Measurements from ENCODE around the gene CKAP5.
"Not testable (repeated sequence)": the region's sequence is repeated elsewhere in the genome, so short reads cannot be mapped to it uniquely, and the experiment has no call there.

The CKAP5 gene

DNA sequence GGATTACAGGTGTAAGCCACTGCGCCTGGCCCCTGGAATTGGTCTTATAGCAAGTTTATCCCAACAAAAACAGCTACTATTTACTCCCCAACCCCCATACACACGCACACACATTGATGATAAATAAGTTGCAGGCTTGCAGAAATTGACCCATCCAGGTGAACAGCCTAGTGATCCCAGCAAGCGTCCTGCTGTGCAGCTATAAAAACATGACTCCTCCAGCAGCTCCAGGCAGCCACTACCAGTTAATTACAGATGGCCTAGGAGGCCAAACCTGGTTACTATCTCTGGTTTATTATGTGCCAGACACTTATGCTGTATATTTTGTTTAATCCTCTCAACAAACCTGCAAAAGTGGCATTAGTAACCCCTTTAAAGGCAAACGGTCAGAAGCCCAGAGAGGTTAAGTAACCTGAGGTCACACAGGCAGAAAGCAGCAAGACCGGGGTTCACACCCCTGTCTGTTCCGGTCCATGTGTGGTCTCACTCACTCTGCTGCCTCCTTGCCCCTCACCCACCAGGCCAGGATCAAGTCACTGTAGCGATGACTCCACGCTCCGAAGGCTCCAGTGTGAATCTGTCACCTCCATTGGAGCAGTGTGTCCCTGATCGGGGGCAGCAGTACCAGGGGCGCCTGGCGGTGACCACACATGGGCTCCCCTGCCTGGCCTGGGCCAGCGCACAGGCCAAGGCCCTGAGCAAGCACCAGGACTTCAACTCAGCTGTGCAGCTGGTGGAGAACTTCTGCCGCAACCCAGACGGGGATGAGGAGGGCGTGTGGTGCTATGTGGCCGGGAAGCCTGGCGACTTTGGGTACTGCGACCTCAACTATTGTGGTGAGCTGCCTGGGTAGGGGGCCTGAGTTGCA, 120.5 kb downstream of the CKAP5 start:
- no peak for DNase-seq

DNA sequence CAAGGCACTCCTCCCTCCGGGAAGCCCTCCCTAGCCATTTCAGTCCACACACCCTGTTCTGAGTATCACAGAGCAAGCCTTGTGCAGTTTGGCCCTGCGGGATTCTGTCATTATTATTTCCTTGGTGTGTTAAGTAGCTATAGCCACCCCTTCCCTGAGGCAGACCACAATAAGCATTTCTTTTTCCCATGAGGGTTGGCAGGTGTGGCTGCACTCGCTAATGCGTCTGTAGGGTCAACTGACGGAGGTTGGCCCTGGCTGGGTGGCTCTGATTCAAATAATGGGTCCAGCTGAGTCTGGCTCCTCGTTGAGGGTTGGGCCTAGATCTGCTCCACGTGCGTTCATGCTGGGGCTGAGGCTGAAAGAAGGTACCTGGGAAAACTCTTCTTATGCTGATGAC, 122.0 kb downstream of the CKAP5 start:
- DNase-seq: no peak

DNA sequence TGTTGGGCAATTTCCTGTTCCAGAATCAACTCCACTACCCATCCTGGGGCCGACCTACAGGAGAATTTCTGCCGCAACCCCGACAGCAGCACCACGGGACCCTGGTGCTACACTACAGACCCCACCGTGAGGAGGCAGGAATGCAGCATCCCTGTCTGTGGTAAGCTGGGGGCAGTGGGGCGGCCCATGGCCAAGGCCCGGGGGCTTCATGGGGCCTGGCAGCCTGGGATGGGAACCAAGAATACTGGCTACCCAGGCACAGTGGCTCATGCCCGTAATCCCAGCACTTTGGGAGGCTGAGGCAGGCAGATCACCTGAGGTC, 122.8 kb downstream of the CKAP5 start:
- DNase-seq: no peak

DNA sequence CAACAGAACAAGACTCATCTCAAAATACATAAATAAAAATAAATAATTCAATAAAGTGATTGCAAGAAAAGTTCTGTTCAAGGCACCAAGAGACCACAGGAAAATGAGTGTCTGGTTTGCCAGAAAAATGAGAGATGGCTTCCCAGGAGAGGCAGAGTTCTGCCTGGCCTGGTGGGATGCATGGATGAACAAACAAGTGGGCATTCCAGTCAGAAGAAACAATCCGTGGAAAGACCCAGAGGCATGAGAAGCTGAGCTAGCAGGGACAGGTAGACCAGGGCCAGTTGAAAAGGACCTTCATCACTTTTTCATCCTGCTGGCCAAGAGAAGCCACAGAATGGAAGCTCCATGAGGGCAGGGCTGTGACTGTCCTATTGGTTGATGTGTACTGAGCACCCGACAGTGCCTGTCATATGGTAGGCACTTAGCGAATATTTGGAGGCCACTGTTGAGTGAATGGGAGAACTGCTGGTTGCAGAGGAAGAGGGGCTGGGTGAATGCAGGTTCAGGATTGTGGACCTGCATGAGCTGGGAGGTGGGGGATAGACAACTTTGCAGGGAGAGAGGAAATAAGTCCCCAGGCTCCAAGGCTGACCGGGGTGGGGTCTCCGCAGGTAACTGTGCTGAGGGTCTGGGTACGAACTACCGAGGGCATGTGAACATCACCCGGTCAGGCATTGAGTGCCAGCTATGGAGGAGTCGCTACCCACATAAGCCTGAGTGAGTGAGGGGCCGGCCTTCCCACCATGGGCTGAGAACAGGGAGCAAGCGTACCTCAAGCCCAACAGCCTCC, 123.3 kb downstream of the CKAP5 start:
- peak; percentile 2 for DNase-seq

DNA sequence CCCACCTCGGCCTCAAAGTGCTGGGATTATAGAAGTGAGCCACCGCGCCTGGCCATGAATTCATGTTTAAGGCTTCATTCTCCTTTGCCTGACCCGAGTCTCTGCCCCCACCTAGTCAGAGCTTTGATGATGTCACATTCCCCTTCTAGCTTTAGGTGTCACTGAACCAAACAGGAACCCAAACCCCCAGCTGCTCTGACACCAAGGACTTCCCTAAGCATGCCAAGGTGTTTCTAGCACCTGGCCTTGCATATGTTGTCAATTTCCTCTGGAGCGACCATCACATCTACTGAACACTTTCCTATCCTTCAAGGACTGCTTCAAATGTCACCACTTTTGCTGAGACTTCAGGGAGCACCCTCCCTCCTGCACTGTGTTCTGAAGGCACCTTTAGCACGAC, 124.8 kb downstream of the CKAP5 start:
- no peak for DNase-seq

DNA sequence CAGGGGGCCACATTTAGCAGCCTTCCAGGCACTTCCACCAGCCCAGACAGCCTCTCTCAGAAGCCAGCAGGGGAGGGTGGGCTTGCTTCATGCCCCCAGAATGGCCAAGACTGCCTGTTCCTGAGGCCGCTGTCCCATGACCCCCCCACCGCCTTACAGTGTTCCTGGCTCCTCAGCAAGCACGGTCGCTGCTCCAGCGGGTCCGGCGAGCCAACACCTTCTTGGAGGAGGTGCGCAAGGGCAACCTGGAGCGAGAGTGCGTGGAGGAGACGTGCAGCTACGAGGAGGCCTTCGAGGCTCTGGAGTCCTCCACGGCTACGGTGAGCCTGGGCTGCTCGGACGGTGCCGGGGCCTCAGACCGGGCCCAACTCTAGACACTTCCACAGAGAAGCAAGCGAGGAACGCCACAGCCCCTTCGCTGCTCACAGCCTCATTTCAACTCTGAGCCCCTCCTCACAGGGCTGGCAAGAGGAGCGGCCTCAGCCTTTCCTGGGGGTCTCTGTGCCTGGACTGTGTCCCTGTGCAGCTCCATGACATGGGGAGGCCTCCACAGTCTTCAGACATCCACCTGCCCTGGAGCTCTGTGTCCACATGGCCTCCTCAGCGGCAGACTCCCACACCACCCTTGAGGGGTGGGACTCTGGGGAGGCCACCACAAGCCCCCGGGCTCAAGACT, 126.4 kb downstream of the CKAP5 start:
- no peak for DNase-seq

DNA sequence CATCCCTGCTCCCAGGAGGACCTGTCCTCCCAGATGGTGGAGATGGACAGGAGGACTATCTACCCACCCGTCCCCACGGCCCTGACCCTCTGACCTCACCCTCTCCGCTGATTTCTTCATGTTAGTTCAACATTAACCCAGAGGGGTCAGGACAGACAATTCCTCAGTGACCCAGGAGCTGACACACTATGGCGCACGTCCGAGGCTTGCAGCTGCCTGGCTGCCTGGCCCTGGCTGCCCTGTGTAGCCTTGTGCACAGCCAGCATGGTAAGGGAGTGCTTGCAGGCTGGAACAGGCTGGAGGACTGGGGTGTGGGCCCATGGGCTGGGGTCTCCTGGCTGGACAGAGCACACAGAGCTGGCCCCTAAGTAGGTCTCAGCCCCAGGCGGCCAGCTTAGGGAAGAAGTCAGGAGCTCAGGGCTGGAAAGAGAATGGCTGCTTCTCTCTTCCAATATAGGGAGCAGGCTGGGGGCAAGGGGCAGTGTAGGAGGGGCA, 127.0 kb downstream of the CKAP5 start, which contains the start of gene F2:
Gene F2, plus strand, starts transcription at position 166 of the 495 bp plus-strand sequence. Its CDS starts 23 bp downstream, at position 189.
- DNase-seq: no peak

DNA sequence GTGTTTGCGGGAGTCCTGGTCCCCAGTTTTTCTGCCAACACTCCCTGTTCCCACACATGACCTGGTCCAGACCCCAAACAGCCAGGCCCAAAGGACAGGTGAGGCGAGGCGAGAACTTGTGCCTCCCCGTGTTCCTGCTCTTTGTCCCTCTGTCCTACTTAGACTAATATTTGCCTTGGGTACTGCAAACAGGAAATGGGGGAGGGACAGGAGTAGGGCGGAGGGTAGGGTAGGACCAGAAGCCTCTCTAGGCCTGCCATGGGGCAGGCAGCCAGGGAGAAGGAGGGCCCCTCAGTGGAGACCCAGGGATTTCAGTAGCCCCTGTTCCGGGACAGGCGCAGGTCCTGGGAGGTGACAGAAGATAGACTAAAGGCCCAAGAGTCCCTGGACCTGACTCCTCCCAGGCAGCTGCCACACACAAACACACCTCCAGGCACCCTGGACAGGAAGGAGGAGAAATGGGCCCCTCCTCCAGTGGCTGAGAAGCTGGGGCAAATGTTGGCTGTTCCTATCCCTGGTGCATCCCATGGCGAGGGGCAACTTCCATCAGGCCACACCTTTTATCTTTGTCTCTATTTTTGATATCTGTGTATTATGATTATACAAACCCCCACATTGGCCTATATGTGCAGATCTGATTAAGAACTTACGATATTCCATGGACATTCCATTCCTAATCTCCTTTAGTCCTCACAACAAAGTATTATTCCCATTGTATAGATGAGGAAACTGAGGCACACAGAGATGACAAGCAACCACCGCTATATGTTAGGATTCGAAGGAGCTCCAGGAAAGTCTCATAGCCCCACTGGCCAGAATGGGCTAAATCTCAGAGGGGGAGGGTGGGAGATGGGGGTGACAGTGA, 127.7 kb downstream of the CKAP5 start:
- no peak for DNase-seq

DNA sequence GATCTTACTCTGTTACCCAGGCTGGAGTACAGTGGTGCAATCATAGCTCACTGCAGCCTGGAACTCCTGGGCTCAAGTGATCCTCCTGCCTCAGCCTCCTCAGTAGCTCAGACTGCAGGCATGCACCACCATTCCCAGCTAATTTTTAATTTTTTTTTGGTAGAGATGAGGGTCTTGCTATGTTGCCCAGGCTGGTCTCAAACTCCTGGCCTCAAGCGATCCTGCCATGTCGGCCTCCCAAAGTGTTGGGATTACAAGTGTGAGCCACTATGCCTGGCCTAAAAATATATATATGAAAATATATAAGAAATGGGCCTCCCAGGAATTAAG, 128.3 kb downstream of the CKAP5 start:
- not testable (repeated sequence) for DNase-seq

DNA sequence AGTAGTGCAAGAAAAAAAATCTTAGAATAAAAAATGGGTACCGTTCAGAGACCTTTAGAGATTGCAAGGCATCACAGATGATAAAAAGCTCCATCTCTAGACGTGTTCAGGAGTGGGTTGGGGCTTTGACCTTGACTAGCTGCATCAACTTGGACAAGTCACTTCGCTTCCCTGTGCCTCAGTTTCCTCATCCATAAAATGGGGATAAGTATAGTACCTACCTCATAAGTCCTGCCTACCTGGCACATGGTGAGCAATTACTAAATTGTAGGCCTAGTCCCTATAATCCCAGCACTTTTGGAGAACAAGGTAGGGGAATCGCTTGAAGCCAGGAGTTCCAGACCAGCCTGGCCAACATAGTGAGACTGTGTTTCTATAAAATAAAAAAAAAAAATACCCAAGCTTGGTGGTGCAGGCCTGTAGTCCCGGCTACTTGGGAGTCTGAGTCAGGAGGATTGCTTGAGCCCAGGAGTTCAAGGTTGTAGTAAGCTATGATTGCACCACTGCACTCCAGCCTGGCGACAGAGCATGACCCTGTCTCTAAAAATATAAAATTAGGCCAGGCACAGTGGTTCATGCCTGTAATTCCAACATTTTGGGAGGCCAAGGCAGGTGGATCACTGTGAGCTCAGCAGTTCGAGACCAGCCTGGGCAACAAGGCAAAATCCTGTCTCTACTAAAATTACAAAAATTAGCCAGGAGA, 133.1 kb downstream of the CKAP5 start:
- DNase-seq: no peak

DNA sequence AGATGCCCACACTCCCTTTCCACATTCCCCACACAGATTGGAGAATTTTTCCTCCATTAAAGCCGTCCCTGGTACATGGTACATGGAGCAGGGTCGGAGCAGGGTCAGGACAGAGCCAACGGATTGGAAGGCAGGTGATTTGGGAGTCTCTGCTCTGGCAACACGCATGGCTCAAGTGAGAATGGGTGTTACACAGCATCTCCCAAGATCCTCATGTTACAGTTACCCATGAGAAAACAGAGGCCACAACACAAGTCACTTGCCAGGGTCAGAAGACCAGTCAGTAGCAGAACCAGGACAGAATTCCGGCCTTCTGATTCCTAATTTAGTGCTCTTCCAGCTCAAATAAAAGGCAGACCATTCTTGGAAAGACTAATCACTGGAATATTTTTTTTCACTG, 134.8 kb downstream of the CKAP5 start:
- DNase-seq: no peak

DNA sequence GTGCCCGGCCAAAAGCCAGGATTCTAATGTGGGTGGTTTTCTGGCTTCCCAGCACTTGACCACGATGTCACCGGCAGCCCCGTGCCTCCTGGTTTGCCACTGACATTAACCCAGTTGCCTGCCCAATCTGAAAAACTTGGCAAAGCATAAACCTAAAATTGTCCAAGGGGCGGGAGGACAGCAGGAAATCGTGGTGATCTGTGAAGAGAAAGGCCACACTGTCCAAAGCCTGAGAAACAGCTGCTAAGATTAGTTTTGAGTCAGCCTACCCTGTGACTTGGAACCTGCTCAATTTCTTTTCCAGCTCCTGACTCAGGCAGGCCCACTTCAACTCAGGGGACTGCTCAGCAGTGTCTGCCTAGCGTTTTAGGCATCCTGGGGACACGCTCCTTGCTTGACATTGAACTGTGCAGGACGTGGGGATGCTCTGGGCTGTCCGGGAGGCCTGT, 135.2 kb downstream of the CKAP5 start:
- no peak for DNase-seq

DNA sequence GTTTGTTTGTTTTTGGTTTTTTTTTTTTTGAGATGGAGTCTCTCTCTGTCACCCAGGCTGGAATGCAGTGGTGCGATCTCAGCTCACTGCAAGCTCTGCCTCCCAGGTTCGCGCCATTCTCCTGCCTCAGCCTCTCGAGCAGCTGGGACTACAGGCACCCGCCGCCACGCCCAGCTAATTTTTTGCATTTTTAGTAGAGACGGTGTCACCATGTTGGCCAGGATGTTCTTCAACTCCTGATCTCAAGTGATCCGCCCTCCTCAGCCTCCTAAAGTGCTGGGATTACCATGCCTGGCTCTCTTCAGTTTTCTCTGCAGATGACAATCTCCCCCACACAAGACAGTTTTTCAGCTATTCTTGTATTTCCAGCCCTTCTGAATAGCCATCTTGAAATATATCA, 136.7 kb downstream of the CKAP5 start:
- not testable (repeated sequence) for DNase-seq

DNA sequence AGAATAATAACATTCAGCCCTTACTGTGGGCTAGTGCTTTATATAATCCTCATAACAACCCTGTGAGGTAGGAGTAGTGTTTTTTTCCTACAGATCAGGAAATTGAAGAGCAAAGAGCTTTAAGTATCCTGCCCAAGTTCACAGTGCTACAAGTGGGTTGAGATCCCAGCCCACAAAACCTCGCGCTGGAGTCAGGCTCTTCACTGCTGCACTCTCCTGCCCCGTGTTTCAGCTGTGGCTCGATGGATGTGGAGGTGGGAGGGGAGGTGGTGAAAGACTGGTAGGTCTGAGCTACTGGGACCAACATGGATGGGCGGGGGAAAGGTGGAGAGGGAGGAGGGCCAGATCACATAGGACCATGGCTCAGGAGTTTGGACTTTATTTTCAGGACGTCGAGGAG, 139.2 kb downstream of the CKAP5 start:
- DNase-seq: no peak

DNA sequence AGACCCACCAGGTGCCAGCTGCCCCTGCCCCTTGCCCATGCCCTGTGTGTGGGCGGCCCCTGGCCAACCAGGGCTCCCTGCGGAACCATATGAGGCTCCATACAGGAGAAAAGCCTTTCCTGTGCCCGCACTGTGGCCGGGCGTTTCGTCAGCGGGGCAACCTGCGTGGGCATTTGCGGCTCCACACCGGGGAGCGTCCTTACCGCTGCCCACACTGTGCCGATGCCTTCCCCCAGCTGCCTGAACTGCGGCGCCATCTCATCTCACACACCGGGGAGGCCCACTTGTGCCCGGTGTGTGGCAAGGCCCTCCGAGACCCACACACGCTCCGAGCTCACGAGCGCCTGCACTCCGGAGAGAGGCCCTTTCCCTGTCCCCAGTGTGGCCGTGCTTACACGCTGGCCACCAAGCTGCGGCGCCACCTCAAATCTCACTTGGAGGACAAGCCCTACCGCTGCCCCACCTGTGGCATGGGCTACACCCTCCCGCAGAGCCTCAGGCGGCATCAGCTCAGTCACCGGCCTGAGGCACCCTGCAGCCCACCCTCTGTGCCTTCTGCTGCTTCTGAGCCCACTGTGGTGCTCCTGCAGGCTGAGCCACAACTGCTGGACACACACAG, 140.9 kb downstream of the CKAP5 start:
- no peak for DNase-seq

DNA sequence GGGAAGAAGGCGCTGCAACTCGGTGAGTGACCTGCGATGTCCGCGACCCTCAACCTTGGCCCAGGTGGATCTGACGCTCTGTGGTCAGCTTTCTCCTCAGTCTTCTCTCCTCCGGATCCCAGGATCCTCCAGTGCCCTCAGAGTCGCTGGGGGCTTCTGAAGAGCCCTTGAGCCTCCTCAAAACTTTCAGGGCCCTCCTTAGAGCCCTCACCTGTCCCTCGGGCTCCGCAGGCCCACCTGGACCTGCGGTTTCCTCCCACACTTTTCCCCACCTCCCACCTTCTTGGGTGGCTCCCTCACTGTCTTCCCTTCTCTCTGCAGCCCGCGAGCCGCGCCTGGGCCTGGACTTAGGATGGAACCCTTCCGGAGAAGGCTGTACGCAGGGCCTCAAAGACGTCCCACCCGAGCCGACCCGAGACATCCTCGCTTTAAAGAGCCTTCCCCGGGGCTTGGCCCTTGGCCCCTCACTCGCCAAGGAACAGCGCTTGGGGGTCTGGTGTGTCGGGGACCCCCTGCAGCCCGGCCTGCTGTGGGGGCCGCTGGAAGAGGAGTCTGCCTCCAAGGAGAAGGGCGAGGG, 144.9 kb downstream of the CKAP5 start:
- DNase-seq: no peak

DNA sequence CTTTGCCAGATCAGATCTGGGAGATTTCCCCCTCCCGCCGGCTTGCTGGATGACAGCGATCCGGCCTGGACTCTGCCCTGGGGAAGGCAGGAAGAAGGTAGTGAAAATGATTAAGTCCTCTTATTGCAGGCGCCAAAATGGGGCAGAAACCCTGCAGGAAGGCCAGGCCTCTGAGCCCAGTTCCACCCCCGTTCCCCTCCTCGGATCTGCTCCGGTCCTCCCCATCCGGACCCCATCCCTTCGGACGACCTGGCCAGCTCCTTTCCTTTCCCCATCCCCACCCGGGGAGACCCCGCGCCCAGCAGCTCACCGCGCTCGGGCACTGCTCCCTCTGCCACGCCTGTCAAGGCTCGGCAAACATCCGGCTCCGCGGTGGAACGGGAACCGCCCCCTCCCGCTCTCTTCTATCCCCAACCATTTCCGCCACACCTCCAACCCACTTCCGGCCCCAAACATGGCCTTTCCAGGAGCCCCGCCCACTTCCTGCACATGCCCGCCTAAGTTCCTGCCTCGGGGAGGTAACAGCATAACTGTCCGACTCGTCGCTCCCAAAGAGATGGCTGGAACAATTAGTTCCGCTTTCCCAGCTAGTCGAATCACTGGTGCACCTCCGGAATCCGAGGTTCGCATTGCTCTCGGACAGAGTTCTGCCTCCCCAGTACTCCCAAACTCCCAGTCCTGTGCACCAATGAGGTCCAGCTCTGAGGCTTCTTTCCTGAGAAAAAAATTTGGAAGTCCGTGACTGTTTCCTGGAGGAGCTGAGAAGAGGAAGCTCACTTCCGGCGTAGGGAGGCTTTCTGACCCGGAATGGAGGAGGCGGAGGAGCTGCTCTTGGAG, 145.6 kb downstream of the CKAP5 start, which contains the start of the genes ARHGAP1 and ZNF408:
Gene ARHGAP1, minus strand, starts transcription at position 379 of the 837 bp plus-strand sequence. CDS start 4,512 bp downstream, outside the sequence.
Gene ZNF408, plus strand, starts transcription at position 791 of the 837 bp plus-strand sequence. Its CDS starts 17 bp downstream, at position 808.
- peak; percentile 99 for DNase-seq

DNA sequence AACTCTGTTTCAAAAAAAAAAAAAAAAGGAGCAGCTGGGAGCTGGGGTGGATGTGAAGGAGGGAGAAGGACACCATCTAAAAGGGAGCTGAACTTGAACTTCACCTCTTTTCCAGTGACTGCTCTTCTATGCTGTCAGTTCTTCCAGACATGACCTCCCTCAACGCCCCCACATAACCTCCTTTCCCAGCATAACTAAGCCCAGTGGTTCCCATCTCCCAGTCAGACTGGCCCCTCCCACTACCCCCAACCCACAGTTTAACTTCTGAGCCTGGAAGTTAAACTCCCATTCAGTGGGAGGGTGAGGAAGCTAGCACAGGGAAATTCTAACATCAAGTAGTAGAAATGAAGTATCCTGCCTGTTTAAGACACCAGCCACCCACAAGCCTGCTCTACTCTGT, 147.5 kb downstream of the CKAP5 start:
- DNase-seq: no peak

DNA sequence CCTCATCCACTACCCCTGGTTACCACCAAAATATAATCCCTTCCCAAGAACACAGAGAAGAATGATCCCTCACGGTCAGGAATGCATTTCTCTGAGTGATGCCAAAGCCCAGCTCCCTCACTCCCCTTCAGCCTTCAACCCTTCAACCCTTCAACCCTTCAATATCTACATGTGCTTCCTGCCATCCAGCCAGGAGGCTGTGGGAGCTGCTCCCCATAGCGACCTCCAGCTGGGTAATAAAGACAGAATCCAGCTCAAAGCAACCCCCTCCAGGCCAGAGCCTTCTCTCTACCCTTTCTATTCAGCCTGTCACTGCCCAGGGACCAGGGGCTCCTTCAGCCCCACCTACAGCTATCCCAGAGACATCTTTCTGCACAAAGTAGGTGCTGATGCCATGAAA, 148.4 kb downstream of the CKAP5 start:
- no peak for DNase-seq

DNA sequence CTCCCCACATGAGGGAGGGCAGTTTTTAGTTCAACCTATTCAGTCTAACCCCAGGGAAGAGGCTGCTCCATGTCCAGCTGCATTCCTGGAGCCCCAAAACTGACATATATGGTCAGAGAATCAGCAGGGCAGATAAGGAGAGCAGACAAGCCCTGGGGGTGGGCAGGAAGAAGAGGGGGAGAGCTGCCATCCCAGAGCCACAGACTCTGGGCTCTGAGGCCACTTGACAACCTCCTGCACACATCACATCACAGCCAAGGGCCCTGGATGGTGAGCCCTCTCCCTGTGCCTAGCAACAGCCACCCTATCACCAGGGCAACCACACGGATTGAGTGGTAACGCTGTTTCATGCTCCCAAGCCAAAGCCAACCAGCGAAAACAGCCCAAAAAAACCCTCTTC, 148.8 kb downstream of the CKAP5 start:
- DNase-seq: peak; percentile 85

Data from DMS79 treated with DMSO at 0.1 percent for 48 hours (cell line).